Astrocyte (in vitro differentiated cells and primary cell): Measurements from ENCODE around the gene SERPINA1. TPM values are rescaled to one million over a fixed set of nuclear protein-coding genes. Genes with fewer than 3 reads are reported as not detected.

Source experiments
- DNase-seq: peaks from one replicate; pipeline ENCODE4 v3.0.0-alpha.2; 2010; ENCODE audit warnings: low read depth
- FAIRE-seq: peaks from 2 replicates; lab custom pipeline; 2011; peaks lifted over from hg19 to GRCh38; lab: Jason Lieb, UNC
- H2AFZ ChIP-seq: 2 replicates; pipeline ENCODE4 v1.6.0; 2012; ENCODE audit warnings: low read depth, low read length, inconsistent platforms
- H3K27ac ChIP-seq: 2 replicates; pipeline ENCODE4 v1.5.1; 2011; ENCODE audit warnings: low read depth, low read length, inconsistent platforms
- H3K27me3 ChIP-seq: 2 replicates; pipeline ENCODE4 v1.6.0; 2011; ENCODE audit warnings: low read length, inconsistent platforms; ENCODE audit not compliant: insufficient read depth
- H3K36me3 ChIP-seq: 2 replicates; pipeline ENCODE4 v1.5.1; 2011; ENCODE audit warnings: low read length, inconsistent platforms; ENCODE audit not compliant: insufficient read depth
- H3K4me1 ChIP-seq: 2 replicates; pipeline ENCODE4 v1.5.1; 2011; ENCODE audit warnings: low read length, inconsistent platforms; ENCODE audit not compliant: insufficient read depth
- H3K4me2 ChIP-seq: 2 replicates; pipeline ENCODE4 v1.6.0; 2012; ENCODE audit warnings: low read length, inconsistent platforms
- H3K4me3 ChIP-seq: 2 replicates; pipeline ENCODE4 v1.5.1; 2011; ENCODE audit warnings: low read depth, mild to moderate bottlenecking, low read length, inconsistent platforms; ENCODE audit not compliant: insufficient read depth
- H3K79me2 ChIP-seq: 2 replicates; pipeline ENCODE4 v1.6.0; 2012; ENCODE audit warnings: mild to moderate bottlenecking, low read length, inconsistent platforms; ENCODE audit not compliant: insufficient read depth
- H3K9ac ChIP-seq: 2 replicates; pipeline ENCODE4 v1.6.0; 2012; ENCODE audit warnings: mild to moderate bottlenecking, low read length, inconsistent platforms
- H3K9me3 ChIP-seq: 2 replicates; pipeline ENCODE4 v1.5.1; 2012; ENCODE audit warnings: low read depth, mild to moderate bottlenecking, low read length, inconsistent platforms; ENCODE audit not compliant: insufficient read depth
- H4K20me1 ChIP-seq: 2 replicates; pipeline ENCODE4 v1.6.0; 2012; ENCODE audit warnings: low read length, inconsistent platforms; ENCODE audit not compliant: insufficient read depth
- H3K27ac Mint-ChIP-seq: one replicate; pipeline ENCODE4 v1.8.0; 2021; ENCODE audit warnings: mild to moderate bottlenecking, mixed read lengths; ENCODE audit not compliant: unreplicated experiment
- H3K27me3 Mint-ChIP-seq: one replicate; pipeline ENCODE4 v1.8.0; 2021; ENCODE audit warnings: low read depth, mixed read lengths; ENCODE audit not compliant: unreplicated experiment
- H3K36me3 Mint-ChIP-seq: one replicate; pipeline ENCODE4 v1.8.0; 2021; ENCODE audit warnings: low read depth, mixed read lengths; ENCODE audit not compliant: unreplicated experiment
- H3K4me1 Mint-ChIP-seq: one replicate; pipeline ENCODE4 v1.8.0; 2021; ENCODE audit warnings: low read depth, mixed read lengths; ENCODE audit not compliant: unreplicated experiment
- H3K4me3 Mint-ChIP-seq: one replicate; pipeline ENCODE4 v1.8.0; 2021; ENCODE audit warnings: mild to moderate bottlenecking, moderate library complexity, mixed read lengths; ENCODE audit not compliant: unreplicated experiment
- H3K9me3 Mint-ChIP-seq: one replicate; pipeline ENCODE4 v1.8.0; 2021; ENCODE audit warnings: mild to moderate bottlenecking, mixed read lengths; ENCODE audit not compliant: unreplicated experiment
- EZH2 ChIP-seq: IDR thresholded peaks from 2 replicates; pipeline ENCODE4 v1.6.1; 2012; ENCODE audit warnings: mild to moderate bottlenecking, low read length, inconsistent platforms; ENCODE audit not compliant: insufficient read depth
- total RNA-seq: library from RNA; stranded (reverse); gene quantifications from 2 replicates; pipeline ENCODE4 v1.2.1, GENCODE V29; 2021
- TF ChIP-seq, protein P1 (sequence below): IDR thresholded peaks from 2 replicates; pipeline ENCODE4 v1.5.1; 2011; ENCODE audit warnings: low read depth, mild to moderate bottlenecking, inconsistent platforms, low read length, moderate library complexity; ENCODE audit not compliant: insufficient read depth

The SERPINA1 gene
- total RNA-seq, 1 donor from 2014 or later, result 0.98 TPM

DNA sequence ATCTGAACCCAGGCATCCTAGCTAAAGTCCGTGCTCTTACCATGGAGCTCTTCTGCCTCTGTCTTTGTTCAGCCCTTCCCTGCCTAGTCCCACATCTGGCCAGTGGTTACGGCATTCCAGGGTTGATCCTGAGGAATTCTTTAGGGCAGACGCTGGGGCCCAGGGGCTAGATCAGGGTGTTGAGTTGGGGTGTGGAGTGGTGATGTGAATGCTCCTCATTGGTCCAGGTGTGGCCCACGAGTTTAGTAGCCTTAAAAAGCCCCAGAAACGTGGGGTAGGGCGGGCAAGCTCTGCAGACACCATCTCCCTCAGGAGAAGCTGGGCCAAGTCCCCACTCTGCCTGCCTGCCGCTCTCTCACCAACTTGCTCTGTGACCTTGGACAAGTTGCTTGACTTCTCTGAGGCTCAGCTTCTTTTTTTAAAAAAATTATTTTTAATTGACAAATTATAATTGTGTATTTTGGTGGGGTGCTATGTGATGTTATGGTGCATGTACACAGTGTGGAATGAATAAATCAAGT is 56.3 kb downstream of the SERPINA1 start:
- H3K4me2 ChIP-seq, result no peak overlapping the region
- no peak overlapping the region for H3K9ac ChIP-seq
- Mint-ChIP-seq H3K9me3 (no peaks in the 10 kb centered on the region), H3K27ac (no peak overlapping the region), H3K4me3 (no peak overlapping the region), H3K4me1 (peaks cover 3% of the 10 kb centered on the region), H3K36me3 (no peaks in the 10 kb centered on the region), H3K27me3 (peaks cover 4% of the 10 kb centered on the region)
- H3K4me3 ChIP-seq, result no peak overlapping the region
- no peaks in the 10 kb centered on the region for H4K20me1 ChIP-seq
- H3K9me3 ChIP-seq, result no peaks in the 10 kb centered on the region
- H3K27me3 ChIP-seq, result no peaks in the 10 kb centered on the region
- H3K4me1 ChIP-seq, result no peaks in the 10 kb centered on the region
- H3K79me2 ChIP-seq, result no peaks in the 10 kb centered on the region
- H3K36me3 ChIP-seq, result no peaks in the 10 kb centered on the region
- H3K27ac ChIP-seq, result no peak overlapping the region
- DNase-seq (no peak), FAIRE-seq (no peak)
- H2AFZ ChIP-seq, result no peak overlapping the region
- TF ChIP-seq EZH2, result no peak
- TF ChIP-seq, protein P1, sequence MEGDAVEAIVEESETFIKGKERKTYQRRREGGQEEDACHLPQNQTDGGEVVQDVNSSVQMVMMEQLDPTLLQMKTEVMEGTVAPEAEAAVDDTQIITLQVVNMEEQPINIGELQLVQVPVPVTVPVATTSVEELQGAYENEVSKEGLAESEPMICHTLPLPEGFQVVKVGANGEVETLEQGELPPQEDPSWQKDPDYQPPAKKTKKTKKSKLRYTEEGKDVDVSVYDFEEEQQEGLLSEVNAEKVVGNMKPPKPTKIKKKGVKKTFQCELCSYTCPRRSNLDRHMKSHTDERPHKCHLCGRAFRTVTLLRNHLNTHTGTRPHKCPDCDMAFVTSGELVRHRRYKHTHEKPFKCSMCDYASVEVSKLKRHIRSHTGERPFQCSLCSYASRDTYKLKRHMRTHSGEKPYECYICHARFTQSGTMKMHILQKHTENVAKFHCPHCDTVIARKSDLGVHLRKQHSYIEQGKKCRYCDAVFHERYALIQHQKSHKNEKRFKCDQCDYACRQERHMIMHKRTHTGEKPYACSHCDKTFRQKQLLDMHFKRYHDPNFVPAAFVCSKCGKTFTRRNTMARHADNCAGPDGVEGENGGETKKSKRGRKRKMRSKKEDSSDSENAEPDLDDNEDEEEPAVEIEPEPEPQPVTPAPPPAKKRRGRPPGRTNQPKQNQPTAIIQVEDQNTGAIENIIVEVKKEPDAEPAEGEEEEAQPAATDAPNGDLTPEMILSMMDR, result no peak

DNA sequence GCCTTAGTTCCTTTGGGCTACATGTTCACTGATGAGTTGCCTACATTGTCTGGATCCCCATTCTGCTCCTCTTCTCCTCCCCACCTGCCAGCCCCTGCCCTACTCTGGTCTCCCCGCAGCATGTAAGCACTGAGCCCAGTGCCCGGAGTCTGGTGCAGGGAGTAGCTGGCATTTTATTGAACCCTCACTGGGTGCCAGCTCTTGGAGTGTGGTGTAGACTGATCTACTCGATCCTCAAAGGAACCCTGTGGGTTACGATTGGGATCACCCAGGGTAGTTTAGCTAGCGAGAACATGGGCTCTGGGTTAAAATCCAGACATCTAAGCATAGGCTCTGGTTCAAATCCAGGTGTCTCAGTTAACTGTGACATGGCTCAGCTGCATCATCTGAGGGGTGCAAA is 56.9 kb downstream of the SERPINA1 start:
- Histone ChIP-seq H3K79me2 (no peaks in the 10 kb centered on the region), H3K4me1 (no peaks in the 10 kb centered on the region), H3K27me3 (no peaks in the 10 kb centered on the region), H4K20me1 (no peaks in the 10 kb centered on the region), H2AFZ (no peak overlapping the region), H3K9ac (no peak overlapping the region), H3K27ac (no peak overlapping the region), H3K36me3 (no peaks in the 10 kb centered on the region), H3K4me2 (no peak overlapping the region), H3K4me3 (no peak overlapping the region), H3K9me3 (no peaks in the 10 kb centered on the region)
- FAIRE-seq (no peak), DNase-seq (no peak)
- no peaks in the 10 kb centered on the region for H3K9me3 Mint-ChIP-seq
- H3K27me3 Mint-ChIP-seq, result peaks cover 4% of the 10 kb centered on the region
- H3K27ac Mint-ChIP-seq, result no peak overlapping the region
- no peak overlapping the region for H3K4me3 Mint-ChIP-seq
- TF ChIP-seq, protein P1, result no peak
- TF ChIP-seq EZH2, result no peak
- no peaks in the 10 kb centered on the region for H3K36me3 Mint-ChIP-seq
- H3K4me1 Mint-ChIP-seq, result peaks cover 3% of the 10 kb centered on the region

DNA sequence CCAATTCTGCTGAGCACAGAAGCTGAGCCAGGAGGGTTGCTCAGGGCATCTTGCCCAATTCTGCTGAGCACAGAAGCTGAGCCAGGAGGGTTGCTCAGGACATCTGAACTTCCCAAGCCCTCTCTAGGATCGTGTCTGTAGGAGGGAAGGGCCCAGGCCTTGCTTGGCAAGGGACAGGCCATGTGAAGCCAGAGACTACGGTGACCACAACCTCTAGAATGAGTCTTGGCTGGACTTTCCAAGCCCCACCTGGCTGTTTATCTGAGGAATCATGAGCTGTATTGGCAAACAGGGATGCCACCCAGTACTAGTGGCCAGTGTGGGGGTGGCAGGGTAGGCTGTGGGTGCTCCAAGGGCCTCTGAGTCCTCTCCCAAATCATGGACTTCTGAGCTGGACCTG is 57.5 kb downstream of the SERPINA1 start:
- Mint-ChIP-seq H3K27me3 (peaks cover 4% of the 10 kb centered on the region), H3K4me1 (peaks cover 3% of the 10 kb centered on the region), H3K27ac (no peak overlapping the region), H3K4me3 (no peak overlapping the region), H3K9me3 (no peaks in the 10 kb centered on the region), H3K36me3 (no peaks in the 10 kb centered on the region)
- Histone ChIP-seq H3K9me3 (no peaks in the 10 kb centered on the region), H3K9ac (no peak overlapping the region), H4K20me1 (no peaks in the 10 kb centered on the region), H3K4me1 (no peaks in the 10 kb centered on the region), H3K27me3 (no peaks in the 10 kb centered on the region), H2AFZ (no peak overlapping the region), H3K27ac (no peak overlapping the region), H3K36me3 (no peaks in the 10 kb centered on the region), H3K4me2 (no peak overlapping the region), H3K4me3 (no peak overlapping the region), H3K79me2 (no peaks in the 10 kb centered on the region)
- DNase-seq, result no peak
- TF ChIP-seq, protein P1, result no peak
- no peak for TF ChIP-seq EZH2
- no peak for FAIRE-seq
